ENCODE results near the gene PAK4.
"Not testable (repeated sequence)": the region's sequence is repeated elsewhere in the genome, so short reads cannot be mapped to it uniquely, and the experiment has no call there.

PAK4 gene

DNA sequence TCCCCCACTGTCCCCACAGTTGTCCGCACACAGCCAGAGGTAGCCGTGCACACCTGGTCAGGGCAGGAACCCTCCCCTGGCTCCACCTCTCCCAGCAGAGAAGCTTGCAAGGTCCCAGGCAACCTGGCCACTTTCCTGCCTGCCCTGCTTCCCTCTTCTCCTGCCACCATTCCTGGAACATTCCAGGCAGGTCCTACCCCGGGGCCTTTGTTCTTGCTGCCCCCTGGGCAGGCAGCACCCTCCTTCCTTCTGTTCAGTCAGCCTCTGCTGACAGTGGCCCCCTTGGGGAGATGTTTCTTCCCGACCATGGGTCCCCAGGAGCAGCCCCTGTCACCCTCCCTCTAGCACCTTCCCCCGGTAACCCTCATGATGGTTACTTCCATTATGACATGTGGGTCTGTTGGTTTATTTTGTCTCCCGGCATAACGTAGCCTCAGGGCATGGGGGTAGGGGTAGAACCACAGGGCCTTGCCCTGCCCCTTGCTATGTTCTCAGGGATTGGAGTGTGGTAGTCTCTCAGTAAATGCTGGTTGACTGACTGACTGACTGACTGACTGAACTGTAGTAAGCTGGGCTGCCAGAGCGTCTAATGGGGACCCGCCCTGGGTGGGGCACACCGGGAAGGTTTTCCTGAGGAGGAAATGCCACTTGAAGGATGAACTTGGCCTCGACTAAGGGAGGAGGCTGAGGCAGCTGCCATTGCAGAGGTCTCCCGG, 10.8 kb downstream of the PAK4 start:
- Histone ChIP-seq H3K27ac (ENCODE audit: low read length) (no peak overlapping the region), H3K36me3 (ENCODE audit: control insufficient read depth, low read depth, low read length) (no peaks in the 10 kb centered on the region), H3K4me3 (ENCODE audit: low read length) (no peak overlapping the region), H3K9me3 (ENCODE audit: control insufficient read depth, low read depth, low read length) (no peaks in the 10 kb centered on the region), H3K4me1 (ENCODE audit: control insufficient read depth, low read depth, low read length) (peaks cover 44% of the 10 kb centered on the region), H3K9ac (ENCODE audit: low read length) (no peak overlapping the region), H3K27me3 (ENCODE audit: control insufficient read depth, insufficient read depth, low read length) (no peaks in the 10 kb centered on the region)

DNA sequence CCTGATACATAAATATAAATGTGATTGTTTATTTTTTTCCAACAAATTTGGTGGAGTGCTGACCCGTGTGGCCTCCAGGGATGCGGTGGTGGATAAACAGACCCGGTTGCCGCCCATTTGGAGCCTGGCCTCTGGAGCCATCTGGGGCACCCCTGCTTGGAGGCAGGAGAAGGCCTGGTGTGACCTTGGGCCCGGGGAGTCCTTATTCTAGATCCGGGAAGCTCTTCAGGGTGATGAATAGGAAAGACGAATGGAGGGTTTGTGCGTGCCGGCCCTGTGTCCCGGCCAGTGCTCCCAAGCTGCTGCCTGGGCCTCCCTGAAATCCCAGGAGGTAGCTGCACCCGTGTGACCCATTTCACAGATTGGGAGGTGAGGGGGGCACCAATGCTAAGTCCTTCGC, 11.5 kb downstream of the PAK4 start:
- no peak overlapping the region for H3K9ac ChIP-seq (ENCODE audit: low read length)
- no peaks in the 10 kb centered on the region for H3K9me3 ChIP-seq (ENCODE audit: control insufficient read depth, low read depth, low read length)
- H3K4me1 ChIP-seq (ENCODE audit: control insufficient read depth, low read depth, low read length), result peaks cover 44% of the 10 kb centered on the region
- no peak overlapping the region for H3K27ac ChIP-seq (ENCODE audit: low read length)
- H3K4me3 ChIP-seq (ENCODE audit: low read length), result no peak overlapping the region
- no peaks in the 10 kb centered on the region for H3K27me3 ChIP-seq (ENCODE audit: control insufficient read depth, insufficient read depth, low read length)
- H3K36me3 ChIP-seq (ENCODE audit: control insufficient read depth, low read depth, low read length), result no peaks in the 10 kb centered on the region

DNA sequence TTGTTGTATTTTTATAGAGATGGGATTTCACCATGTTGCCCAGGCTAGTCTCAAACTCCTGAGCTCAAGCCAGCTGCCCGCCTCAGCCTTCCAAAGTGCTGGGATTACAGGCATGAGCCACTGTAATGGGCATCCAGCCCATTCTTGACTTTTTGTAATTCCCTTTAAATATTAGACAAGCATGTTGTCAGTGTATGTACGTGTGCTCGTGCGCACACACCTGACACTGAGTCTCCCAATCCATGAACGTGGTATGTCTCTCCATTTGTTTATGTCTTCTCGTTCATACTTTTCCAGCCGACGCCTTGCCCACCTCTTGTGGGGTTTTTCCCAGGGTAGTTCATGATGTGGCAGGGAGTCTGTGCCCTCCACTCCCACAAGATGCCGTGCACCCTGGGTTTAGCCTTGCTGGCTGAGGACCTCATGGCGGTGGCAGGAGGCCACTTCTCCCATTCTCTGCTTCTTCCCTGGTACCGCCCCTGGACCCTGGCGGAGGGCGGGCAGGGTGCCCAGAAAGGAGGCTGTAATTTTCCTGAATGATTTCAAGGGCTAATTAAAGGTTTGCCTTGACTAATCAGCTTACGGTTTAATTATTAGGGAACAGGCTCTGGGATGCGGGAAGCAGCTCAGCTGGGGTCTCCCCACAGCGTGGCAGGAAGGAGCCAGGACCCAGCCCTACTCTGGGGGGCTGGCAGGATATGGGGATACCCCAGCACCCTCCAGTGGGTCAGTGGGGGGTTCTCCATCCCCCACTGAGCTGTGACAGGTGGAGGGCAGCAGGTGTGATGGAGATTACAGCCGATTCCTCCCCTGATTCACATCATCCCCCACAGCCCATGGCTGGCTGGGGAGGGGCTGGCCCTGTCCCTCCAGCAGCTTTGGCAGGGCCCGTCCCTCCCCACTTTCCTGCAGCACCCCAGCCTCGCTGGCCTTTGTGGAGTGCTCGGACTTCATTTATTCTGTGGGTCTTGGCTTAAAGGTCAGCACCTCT, 12.9 kb downstream of the PAK4 start:
- Histone ChIP-seq H3K9me3 (ENCODE audit: control insufficient read depth, low read depth, low read length) (no peaks in the 10 kb centered on the region), H3K27me3 (ENCODE audit: control insufficient read depth, insufficient read depth, low read length) (no peaks in the 10 kb centered on the region), H3K36me3 (ENCODE audit: control insufficient read depth, low read depth, low read length) (no peaks in the 10 kb centered on the region), H3K9ac (ENCODE audit: low read length) (no peak overlapping the region), H3K27ac (ENCODE audit: low read length) (no peak overlapping the region), H3K4me1 (ENCODE audit: control insufficient read depth, low read depth, low read length) (peaks cover 38% of the 10 kb centered on the region), H3K4me3 (ENCODE audit: low read length) (no peak overlapping the region)

DNA sequence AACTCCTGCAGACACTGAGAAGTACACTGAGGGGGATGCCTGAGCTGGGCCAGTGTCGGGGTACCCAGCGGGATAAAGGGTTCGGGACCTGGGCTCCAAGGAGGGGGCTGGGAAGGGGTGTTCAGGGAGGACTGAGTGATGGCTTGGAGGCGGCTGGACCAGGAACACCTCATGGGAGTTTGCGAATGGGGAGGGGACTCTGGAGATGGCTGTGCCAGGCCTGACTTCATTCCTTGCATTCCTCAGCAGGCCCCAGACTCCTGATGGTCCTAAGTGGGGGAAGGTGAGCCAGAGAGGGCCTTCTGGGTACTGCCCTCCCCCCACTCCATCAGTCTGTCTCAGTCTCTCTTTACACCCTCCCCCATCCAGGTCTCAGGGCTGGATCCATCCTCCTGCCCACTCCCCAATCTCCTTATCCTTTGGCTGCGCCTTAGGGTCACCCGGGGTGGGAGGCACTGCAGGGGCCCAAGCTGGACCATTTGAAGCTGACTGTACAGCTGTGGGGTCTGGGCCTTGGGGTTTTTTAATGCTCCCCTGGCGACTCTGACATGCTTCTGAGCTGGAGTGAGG, 13.8 kb downstream of the PAK4 start:
- H3K9ac ChIP-seq (ENCODE audit: low read length), result no peak overlapping the region

GRCh38 chr19:39139971-39140453, 14.4 kb downstream of the PAK4 start:
- H3K9me3 ChIP-seq (ENCODE audit: control insufficient read depth, low read depth, low read length), result no peaks in the 10 kb centered on the region
- no peak overlapping the region for H3K4me3 ChIP-seq (ENCODE audit: low read length)
- no peaks in the 10 kb centered on the region for H3K36me3 ChIP-seq (ENCODE audit: control insufficient read depth, low read depth, low read length)
- H3K9ac ChIP-seq (ENCODE audit: low read length), result no peak overlapping the region
- peaks cover 44% of the 10 kb centered on the region for H3K4me1 ChIP-seq (ENCODE audit: control insufficient read depth, low read depth, low read length)
- H3K27ac ChIP-seq (ENCODE audit: low read length), result no peak overlapping the region
- H3K27me3 ChIP-seq (ENCODE audit: control insufficient read depth, insufficient read depth, low read length), result no peaks in the 10 kb centered on the region

More for the DNA sequence above, 13.8 kb downstream of the PAK4 start:
- Histone ChIP-seq H3K4me3 (ENCODE audit: low read length) (no peak overlapping the region), H3K27ac (ENCODE audit: low read length) (no peak overlapping the region), H3K4me1 (ENCODE audit: control insufficient read depth, low read depth, low read length) (peaks cover 38% of the 10 kb centered on the region), H3K36me3 (ENCODE audit: control insufficient read depth, low read depth, low read length) (no peaks in the 10 kb centered on the region), H3K9me3 (ENCODE audit: control insufficient read depth, low read depth, low read length) (no peaks in the 10 kb centered on the region), H3K27me3 (ENCODE audit: control insufficient read depth, insufficient read depth, low read length) (no peaks in the 10 kb centered on the region)

DNA sequence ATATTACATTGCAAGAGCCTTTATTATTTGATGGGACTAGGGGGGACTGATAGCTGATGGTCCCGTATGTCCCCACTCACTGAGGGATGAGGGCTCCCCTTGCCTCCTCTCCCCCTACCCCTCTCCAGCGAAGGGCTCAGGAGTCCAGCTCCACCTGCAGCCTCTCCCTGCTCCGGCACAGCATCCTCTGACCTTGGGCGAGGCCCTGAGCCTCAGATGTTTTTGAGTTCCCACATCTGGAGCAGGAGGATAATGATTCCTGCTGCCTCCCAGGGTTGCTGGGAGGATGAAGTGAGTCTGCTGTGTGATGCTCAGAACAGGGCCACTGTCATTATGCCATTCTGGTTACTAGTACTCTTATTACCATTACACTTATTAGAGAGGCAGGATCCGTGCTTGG, 15.0 kb downstream of the PAK4 start:
- Histone ChIP-seq H3K4me1 (ENCODE audit: control insufficient read depth, low read depth, low read length) (peaks cover 45% of the 10 kb centered on the region), H3K36me3 (ENCODE audit: control insufficient read depth, low read depth, low read length) (no peaks in the 10 kb centered on the region)

GRCh38 chr19:39141929-39142328, 16.3 kb downstream of the PAK4 start:
- H3K27ac ChIP-seq (ENCODE audit: low read length), result no peak overlapping the region
- H3K27me3 ChIP-seq (ENCODE audit: control insufficient read depth, insufficient read depth, low read length), result no peaks in the 10 kb centered on the region
- H3K9ac ChIP-seq (ENCODE audit: low read length), result no peak overlapping the region
- no peaks in the 10 kb centered on the region for H3K9me3 ChIP-seq (ENCODE audit: control insufficient read depth, low read depth, low read length)
- H3K36me3 ChIP-seq (ENCODE audit: control insufficient read depth, low read depth, low read length), result no peaks in the 10 kb centered on the region
- H3K4me1 ChIP-seq (ENCODE audit: control insufficient read depth, low read depth, low read length), result peaks cover 54% of the 10 kb centered on the region
- no peak overlapping the region for H3K4me3 ChIP-seq (ENCODE audit: low read length)

More for the DNA sequence above, 15.0 kb downstream of the PAK4 start:
- no peaks in the 10 kb centered on the region for H3K9me3 ChIP-seq (ENCODE audit: control insufficient read depth, low read depth, low read length)
- no peaks in the 10 kb centered on the region for H3K27me3 ChIP-seq (ENCODE audit: control insufficient read depth, insufficient read depth, low read length)
- H3K4me3 ChIP-seq (ENCODE audit: low read length), result no peak overlapping the region
- no peak overlapping the region for H3K9ac ChIP-seq (ENCODE audit: low read length)
- H3K27ac ChIP-seq (ENCODE audit: low read length), result no peak overlapping the region

GRCh38 chr19:39142630-39143029, 17.0 kb downstream of the PAK4 start:
- Histone ChIP-seq H3K27ac (ENCODE audit: low read length) (no peak overlapping the region), H3K4me1 (ENCODE audit: control insufficient read depth, low read depth, low read length) (peaks cover 60% of the 10 kb centered on the region), H3K36me3 (ENCODE audit: control insufficient read depth, low read depth, low read length) (no peaks in the 10 kb centered on the region), H3K9me3 (ENCODE audit: control insufficient read depth, low read depth, low read length) (no peaks in the 10 kb centered on the region), H3K4me3 (ENCODE audit: low read length) (no peak overlapping the region), H3K27me3 (ENCODE audit: control insufficient read depth, insufficient read depth, low read length) (no peaks in the 10 kb centered on the region), H3K9ac (ENCODE audit: low read length) (no peak overlapping the region)

- not testable (repeated sequence) for H3K27me3 ChIP-seq (ENCODE audit: control insufficient read depth, insufficient read depth, low read length); H3K27ac ChIP-seq (ENCODE audit: low read length); H3K36me3 ChIP-seq (ENCODE audit: control insufficient read depth, low read depth, low read length); H3K9me3 ChIP-seq (ENCODE audit: control insufficient read depth, low read depth, low read length); H3K9ac ChIP-seq (ENCODE audit: low read length); H3K4me3 ChIP-seq (ENCODE audit: low read length)
- peaks cover 55% of the 10 kb centered on the region for H3K4me1 ChIP-seq (ENCODE audit: control insufficient read depth, low read depth, low read length)
Measured at GRCh38 chr19:39143757-39144289, 18.2 kb downstream of the PAK4 start.

DNA sequence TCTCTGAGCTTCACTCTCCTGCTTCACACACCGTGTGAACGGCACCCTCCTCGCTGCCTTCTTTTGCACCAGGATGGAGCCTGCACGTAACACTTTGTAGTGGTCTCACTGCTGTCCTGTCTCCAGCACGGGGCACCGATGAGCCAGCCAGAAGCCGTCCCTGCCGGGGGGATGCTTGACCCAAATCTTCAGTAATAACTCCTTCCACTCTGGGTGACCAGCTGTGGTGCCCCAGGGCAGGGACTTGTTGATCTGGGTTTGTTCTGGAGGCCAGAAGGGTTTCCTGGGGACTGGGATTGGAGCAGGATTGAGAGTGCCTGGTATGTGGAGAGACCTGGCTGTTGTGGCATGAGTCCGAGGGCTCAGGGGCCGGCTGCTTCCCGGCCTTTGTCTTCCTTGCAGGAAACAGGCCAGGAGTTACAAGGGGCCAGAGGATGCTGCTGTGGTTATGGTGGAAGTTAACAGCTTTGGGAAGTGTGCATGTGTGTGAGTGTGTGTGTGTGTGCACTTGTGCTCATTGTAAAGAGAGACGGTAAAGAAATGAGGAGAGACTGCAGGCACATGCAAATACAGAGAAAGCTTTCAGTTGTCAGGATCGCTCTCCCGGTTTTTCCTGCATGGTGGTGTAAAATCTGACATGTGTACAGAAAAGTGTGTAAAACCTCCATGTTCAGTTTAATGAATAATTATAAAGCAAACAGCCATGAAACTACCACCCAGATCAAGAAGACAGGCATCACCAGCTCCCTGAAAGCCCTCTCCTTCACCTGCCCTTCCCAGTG, 18.9 kb downstream of the PAK4 start:
- Histone ChIP-seq H3K27me3 (ENCODE audit: control insufficient read depth, insufficient read depth, low read length) (no peaks in the 10 kb centered on the region), H3K4me1 (ENCODE audit: control insufficient read depth, low read depth, low read length) (peaks cover 48% of the 10 kb centered on the region), H3K36me3 (ENCODE audit: control insufficient read depth, low read depth, low read length) (no peaks in the 10 kb centered on the region), H3K4me3 (ENCODE audit: low read length) (no peak overlapping the region), H3K9me3 (ENCODE audit: control insufficient read depth, low read depth, low read length) (no peaks in the 10 kb centered on the region), H3K9ac (ENCODE audit: low read length) (no peak overlapping the region), H3K27ac (ENCODE audit: low read length) (no peak overlapping the region)
